GM19035 (cell line): ENCODE results near the gene DMTF1.

Experiments used
- ATAC-seq: cut with Tn5 transposase; IDR thresholded peaks from one replicate; pipeline ENCODE4 v1.9.1; 2021; ENCODE audit not compliant: unreplicated experiment

The DMTF1 gene

DNA sequence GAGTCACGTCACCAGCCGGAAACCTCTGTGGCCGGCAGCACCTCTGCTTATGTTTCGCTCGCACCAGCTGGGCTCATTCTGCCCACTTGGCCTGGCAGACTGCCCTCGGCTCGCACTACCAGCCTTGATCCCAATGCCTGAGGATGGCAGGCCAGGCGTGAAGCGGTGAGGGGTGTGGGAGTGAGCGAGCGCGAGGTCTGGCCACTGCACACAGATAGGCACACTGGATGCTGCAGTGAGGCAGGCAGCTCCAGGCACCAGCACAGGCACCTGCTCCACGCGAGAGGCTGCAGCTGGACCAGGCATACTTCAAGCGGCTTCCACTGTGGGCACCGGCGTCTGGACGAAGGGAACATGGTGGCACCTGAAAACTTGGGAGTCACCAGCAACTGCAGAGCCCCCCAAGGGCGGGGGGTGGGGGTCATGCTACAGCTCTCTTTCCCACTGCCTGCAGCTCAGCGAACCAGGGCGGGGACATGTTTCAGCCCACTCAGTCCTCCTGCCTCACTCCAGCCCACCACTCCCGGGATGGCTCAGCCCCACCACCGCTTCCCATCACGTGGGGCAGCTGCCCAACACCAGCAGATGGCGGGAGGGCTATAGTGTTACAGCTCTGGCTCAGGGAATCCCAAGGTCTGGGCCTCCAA is 5.4 kb upstream of the DMTF1 start:
- no peak for ATAC-seq

DNA sequence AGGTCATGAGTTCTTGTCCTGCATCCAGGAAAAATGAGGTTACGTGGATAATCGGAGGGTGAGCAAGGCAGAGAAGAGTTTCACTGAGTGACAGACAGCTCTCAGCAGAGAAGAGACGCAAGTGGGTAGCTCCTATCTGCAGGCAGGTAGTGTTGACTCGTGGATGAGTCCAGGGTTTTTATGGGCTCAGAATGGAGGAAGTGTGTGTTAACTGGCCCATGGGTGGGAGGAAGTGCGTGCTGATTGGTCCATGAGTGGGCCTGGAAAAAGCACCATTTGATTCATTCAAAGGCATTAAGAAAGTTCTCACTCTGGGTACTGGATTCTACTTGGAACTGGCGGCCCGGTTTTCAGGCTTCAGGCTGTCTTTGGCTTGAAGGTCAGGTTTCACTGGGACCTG is 4.8 kb upstream of the DMTF1 start:
- ATAC-seq = no peak

DNA sequence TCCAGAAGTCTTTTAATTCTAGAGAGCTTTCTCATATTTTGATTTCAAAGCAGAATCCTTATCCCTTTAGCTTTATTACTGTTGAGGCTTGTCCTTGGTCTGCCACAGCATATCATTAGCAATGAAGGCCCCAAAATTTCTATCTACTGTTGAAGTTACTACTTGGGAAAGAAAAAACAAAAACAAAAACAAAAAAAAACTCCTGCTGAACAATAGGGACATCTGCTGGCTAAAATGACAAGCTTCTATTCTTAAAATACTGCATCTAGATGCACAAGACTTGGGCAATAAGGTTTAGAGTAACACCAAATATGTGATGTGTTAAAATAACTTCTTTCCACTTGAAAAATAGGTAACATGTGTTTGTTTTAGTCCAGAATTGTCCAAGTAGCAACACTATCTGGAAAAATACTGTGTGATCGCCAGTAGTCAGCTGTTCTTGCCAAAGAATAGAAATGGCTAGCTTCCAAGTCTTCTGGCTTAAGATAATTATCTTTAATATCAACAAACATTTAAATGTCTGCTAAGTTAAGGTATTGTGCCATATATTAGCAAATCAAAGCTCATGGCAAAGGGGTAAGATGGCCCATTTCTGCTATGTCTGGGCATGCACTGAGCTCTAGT is 3.8 kb upstream of the DMTF1 start:
- no peak for ATAC-seq

DNA sequence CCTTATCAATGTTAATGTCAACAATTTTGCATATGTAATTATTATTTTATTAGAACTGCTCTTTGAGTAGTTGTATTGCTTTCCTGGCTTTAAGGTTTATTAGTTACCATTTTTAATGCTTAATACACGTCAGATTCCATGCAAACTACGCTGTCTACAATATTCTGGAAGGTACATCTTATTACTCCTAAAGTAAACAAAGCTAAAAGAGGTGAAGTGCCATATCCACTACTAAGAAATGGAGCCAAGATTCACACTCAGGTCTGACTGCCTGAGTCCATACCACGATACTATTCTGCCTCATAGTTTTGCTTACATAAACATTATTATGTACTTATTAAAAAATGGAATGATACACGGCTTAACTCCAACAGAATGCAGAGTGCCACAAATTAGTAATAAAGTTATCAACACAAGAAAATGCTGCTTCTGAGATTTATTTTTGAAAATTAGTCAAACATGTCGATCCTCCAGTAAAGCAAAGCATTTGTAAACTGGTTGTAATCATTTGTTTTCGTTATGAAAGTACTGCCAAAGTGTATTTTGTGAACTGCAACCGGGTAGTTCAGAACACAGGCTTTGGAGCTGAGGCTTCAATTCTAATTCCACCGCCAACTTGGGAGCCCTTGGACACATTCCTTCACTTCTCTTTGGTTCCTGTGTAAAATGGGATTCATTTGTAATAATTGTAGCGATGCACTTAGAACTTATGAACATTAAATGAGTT is 1.1 kb upstream of the DMTF1 start:
- no peak for ATAC-seq

DNA sequence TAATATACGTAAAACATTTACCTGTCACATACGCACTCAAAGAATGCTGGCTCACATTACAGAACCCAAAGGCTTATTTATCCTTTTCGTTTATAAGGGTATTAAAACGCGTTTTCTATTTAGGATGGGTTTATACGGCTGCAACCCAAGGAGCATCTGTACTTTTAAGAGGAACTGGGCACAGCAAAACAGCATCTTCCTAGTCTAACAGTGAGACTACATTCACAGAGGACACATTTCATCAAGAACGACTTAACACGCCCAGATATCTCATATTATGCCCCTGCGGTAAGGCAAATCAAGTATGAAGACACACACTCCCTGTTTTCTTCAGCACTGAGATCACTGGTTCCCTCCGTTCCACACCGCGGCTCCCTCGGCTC is 533 bp upstream of the DMTF1 start:
- peak; percentile 34 for ATAC-seq

DNA sequence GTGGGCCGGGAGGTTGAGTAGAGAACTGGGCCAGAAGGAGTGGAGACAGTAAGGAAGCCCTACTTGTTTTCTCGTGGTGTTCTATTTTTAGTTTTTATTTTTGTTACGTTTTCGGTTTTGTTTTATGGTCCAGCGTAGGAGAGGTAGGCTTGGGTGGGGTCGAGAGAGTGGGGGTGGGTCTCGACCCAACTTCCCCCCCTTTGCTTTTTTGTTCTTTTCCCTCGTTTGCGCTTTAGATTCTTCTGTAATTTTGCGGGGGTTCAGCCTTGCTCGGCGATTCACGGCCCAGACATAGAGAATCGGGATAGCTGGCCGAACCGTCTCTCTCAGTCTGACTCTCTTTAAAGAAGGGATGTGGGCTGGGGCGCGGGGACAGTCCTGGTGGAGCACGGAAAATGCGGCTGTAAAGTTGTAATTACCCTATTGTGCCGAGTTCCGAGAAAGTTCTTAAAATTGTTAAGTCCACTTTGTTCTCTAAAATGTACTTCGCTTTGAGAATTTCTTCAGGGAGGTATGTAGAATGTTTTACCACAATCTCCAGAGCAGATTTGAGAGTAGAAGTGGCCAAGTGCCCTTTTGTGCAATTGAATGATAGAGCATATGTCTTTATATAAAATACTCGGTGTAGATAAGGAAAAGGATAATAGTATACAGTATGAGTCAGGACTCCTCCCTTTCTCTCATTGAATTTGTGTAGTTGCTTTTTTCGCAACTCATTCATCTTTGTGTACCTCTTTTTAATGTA is 816 bp downstream of the DMTF1 start:
- peak; percentile 10 for ATAC-seq

DNA sequence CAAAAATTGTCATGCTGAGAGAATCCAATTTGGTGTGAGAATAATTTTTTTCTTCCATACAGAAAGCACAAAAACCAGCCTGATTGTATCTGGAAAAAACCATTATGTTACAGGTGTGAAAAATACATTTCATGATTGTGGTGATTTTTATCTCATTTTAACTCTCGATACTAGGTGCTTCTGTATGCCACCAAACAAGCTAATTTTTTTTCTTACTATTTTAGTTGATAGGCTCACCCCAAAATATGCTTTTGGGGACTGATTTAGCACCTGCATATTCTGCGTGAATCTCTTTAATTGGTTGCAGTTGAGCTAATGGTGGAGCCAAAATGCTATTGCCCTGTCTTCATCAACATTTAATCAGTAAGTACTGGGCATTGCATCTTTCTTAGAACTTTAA is 1.9 kb downstream of the DMTF1 start:
- ATAC-seq = no peak

DNA sequence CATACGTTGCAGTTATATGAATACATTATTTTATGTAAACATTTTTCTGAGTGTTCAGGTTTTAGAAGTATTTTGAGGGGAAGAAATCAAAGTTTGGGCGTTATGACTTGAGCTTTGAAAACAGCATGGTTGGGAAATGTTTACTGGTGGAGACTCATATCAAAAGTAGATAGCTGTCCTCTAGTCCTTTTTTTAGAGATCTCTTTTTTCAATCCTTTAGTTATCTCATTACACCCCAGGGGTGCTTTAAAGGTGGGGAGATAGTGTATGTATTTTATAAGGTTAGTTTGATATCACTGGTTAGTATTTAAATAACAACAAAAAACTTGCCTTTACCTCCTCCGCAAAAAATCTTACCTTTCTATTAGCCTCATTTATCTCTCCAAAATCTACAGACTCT is 2.3 kb downstream of the DMTF1 start:
- ATAC-seq = no peak

DNA sequence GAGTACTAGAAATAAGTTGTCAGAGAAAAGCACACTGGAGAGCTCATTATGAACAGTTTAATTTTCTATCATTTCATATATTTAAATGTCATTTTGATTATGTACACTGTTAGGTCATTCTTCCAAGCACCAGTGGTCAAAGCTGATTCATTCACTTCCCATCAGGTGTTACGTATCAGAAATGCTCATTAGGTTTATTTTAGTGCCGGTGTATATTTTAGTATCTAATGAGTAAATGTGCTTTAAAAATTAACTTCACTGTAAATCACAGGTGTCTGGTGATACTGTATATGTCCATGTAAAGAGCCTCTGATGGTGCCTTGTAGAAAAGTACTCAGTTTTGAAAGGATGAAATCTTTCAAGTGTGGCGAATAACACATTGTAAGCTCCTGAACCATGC is 3.5 kb downstream of the DMTF1 start:
- no peak for ATAC-seq

DNA sequence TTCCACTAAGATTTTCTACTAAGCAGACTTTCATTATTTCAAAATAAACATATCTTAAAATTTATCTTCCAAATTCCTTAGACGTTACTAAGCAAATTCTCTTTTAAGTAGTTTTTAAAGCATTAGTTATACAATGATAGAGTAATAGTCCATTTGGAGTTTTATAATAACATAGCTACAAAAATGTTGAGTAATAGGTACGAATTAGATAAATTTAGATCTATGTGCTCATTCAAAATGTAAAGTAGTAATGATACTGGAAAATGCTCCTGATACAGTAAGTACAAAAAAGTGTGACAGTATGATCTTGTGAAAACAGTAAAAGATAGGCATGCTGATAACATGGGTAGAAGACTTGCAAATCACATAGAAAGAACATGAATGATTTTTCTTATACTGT is 4.5 kb downstream of the DMTF1 start:
- no peak for ATAC-seq

DNA sequence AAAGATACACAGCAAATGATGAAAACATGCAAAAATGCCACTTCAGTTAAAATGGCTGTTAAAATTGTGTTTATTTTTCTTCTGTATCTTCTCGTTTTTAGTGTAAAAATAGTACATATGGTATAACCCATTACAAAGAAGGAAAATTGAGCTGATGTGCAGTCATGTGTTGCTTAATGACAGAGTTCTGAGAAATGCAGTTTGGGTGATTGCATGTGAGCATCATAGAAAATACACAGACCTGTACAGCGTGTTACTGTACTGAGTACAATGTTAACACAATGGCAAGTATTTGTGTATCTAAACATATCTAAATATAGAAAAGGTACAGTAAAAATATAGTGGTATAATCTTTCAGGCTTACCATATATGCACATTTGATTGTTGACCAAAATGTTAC is 7.3 kb downstream of the DMTF1 start:
- ATAC-seq = no peak

DNA sequence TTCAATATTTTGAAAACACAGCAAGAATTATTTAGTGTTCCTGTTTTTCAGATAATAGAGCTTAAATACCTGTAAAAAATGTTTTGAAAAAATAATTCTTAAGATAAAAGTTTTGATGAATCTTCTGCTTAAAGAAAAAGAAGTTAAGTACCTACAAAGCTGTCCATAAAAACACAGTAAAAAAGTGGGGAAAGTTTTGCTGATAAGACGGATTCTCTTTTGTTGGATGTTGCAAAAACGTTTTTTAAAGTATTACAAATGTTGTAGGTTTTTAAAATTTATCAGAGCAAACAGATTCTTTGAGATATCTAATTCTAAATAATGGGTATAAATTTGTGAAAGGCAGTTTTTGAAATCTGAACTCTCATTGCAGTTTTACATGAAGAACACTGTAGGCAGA is 12.2 kb downstream of the DMTF1 start:
- ATAC-seq = no peak

DNA sequence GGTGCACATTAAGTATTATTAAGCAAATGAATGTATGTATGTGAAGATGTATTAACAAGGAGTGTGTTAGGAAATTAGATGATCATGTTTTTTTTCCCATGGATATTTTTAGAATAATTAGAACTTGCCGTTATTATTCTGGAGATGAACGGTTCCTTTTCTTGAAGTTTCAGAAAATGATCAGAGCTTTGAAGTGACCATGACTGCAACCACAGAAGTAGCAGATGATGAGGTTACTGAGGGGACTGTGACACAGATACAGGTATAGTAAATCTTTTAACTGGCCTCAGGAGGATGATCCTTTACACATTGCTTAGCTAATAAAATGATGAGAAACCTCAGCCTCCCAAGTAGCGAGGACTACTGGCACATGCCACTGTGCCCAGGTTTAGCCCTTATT is 18.6 kb downstream of the DMTF1 start:
- no peak for ATAC-seq

DNA sequence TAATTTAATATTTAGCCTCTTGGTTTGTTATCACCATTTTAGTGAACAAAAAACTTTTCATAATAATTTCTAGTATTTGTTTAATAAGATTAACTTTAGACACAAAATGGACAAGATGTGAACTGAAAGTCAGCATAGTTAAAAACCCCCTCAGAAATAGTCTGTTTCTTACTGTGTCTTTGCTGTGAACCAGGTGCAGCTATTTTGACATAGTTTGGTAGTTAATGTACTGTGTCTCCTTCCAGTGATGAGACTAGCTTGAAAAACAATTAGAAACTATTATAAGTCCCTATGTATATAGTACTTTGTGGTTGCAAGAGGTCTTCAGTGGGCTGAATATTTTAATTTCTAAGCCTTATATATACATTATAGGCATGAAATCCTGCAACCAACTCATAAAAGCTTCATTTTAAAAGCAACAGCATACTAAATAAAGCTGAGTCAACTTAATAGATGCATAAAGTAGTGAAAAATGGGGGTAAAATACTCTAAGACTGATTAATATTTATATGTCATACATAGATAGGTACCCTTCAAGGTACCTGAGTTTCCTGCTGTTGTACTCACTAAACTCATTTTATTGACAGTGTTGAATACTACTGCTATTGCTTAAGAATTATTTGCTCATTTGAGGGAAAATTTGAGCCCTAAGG is 19.2 kb downstream of the DMTF1 start:
- ATAC-seq = no peak

DNA sequence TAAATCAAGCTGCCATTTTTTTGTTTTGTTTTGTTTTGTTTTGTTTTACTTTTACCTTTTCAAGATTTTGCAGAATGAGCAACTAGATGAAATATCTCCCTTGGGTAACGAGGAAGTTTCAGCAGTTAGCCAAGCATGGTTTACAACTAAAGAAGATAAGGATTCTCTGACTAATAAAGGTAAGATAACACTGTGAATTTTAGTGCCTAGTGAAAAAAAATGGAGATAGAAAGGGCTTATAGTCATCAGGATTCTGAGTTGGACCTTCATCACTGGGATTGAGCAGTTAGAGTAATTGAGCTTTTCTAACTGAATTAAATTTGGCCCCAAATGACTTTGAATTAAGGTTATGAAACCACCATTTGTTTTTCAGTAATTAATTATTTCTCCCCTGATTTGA is 21.2 kb downstream of the DMTF1 start:
- no peak for ATAC-seq

DNA sequence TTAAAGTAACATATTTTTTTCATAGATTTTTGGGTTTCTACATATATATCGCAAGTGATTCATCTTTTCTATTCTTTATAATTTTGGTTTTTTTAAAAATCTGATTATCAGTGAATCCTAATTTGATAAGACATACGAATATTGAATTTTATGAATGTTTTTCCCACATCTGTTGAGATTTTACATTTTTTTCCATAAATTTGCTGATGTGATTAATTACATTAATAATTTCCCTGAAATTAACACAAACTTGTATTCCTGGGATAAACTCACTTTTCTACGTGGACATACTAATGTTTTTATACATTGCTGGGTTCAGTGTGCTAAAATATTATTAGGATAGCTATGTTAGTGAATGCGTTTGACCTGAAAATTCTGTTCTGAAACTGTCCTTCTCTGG is 26.1 kb downstream of the DMTF1 start:
- no peak for ATAC-seq

DNA sequence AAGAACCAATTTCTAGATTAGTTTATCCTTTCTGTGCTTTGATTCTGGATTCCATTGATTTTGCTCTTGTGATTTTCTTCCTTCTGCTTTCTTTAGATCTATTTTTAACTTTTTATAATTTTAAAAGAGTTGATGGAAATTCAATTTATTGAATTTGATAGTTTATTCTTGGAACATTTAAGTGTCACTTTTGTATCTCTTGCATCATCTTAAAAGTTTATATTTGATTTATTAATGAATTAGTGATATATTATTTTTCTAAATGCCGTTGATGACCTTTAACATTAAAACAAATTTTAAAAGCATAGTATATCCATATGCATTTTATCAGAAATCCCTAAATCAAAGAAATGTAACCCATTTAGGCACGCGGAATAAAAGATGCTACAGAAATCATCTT is 26.9 kb downstream of the DMTF1 start:
- no peak for ATAC-seq

DNA sequence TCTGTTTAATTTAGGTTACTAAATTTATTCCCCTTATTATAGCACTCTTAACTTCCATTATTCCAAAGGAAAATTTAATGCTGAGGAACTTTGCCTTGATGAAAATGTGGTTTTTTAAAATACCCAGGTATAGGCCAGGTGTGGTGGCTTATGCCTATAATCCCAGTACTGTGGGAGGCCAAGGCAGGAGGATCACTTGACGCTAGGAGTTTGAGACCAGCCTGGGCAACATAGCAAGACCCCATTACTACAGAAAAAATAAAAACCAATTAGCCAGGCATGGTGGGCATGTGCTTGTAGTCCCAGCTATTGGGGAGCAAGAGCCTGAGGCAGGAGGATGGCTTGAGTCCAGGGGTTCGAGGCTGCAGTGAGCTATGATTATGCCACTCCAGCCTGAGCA is 34.9 kb downstream of the DMTF1 start:
- ATAC-seq = no peak

DNA sequence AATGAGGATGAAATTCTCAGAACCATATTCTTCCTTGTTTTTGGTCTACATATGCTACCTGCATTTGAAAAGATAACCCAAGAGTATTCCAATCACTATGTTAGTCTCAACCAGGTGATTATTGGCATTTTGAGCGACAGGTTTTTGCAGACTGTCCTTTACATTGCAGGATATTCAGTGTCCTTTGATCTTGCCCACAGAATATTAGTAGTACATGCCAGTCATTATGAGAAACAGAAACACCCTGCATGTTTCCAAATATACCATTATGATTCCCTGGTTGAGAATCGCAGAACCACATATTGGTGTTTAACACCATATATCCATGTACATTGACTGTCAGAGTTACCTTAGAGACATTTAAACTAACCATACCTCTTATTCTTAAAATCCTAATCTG is 36.7 kb downstream of the DMTF1 start:
- no peak for ATAC-seq

DNA sequence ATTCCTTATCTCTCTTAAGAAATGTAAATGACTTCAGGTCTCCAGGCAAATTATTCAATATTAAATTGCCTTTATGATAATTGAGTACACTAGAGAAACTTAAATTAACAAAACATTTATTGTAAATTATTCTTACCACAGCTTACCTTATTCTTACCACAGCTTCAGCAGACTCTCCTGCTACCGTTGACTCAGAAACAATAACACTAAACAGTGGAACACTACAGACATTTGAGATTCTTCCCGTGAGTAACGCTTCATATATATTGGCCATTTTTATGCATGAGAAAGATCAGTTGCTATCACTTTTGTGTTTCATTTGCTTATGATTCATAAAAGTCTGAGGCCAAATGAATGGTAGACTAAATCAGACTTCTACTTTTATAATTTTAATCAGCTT is 38.5 kb downstream of the DMTF1 start:
- ATAC-seq = no peak

DNA sequence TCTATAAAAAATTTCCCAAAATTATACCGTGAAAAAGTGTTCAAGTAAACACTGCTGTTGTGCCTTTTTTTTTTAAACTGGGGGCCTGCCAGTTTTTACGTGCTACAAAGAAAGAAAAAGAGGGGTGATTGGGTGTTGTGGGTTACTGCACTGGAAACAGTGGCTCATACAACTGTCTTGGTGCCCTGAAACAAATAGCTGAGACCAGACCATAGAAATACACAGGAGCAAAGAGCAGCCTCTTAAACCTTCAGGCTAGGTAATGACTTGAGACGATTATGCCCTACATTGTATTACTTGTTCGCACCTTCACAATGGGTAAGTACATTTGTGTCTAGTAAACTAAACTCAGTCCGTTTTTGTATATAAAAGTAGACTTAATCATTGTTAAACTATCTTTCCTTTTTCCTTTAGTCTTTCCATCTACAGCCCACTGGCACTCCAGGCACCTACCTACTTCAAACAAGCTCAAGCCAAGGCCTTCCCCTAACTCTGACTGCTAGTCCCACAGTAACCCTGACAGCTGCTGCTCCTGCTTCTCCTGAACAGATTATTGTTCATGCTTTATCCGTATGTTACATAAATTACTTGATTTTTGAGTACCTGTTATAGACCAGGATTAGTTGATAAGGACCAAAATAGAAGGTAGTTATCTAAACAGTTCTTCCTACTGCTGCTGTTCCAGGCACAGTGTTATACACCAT is 40.7 kb downstream of the DMTF1 start:
- no peak for ATAC-seq
